HG03103 (cell line): ENCODE data around the gene LIX1.

ENCODE experiments used
- ATAC-seq: cut with Tn5 transposase; IDR thresholded peaks from one replicate; pipeline ENCODE4 v1.9.1; 2021; ENCODE audit warnings: low read depth; ENCODE audit not compliant: unreplicated experiment

LIX1 gene

DNA sequence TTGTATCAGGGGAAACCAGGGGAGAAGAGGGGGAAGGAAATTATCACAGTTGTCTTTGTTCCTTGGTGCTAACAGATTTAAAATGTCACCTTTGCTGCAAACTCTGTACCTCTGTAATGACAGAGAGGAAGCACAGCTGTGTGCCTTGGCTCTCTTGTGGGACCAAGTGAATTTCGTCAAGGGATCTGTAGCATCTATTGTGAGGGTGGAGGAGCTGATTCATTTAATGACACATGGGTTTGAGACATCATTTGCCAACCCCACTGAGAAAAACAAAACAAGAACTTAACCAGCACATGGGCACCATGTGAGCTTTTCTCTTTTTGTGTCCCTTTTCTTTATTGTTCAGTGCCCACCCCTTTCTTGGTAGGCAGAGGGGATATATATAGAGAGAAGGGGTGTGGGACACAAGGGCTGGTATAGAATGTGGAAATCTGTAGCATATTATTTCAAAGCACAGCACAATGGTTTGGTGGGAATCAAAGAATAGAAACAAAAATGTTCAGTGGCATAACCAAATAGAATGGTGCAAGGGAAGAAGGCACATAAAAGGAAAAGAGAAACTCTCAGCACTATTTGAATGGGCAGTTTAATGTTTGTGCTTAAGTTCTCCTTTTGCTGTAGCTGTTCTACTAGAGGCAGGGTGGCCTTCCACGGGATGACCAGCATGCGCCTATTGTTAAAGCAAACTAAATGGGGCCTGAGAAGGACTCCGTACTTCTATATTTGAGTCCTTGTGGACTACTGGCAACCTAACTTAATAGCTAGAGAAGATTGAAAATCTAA is 63.3 kb downstream of the LIX1 start:
- ATAC-seq = no peak

DNA sequence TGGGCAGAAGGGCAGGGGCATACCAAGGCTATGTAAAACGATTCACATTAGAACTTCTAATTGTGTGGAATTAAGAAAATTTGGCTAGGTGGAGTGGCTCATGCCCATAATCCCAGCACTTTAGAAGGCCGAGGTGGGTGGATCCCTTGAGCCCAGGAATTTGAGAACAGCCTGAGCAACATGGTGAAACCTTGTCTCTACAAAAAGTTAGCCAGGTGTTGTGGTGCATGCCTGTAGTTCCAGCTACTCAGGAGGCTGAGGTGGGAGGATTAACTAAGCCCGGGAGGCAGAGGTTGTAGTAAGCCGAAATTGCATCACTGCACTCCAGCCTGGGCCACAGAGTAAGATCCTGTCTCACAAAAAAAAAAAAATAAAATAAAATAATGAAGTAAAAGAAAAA is 65.2 kb downstream of the LIX1 start:
- ATAC-seq = no peak

DNA sequence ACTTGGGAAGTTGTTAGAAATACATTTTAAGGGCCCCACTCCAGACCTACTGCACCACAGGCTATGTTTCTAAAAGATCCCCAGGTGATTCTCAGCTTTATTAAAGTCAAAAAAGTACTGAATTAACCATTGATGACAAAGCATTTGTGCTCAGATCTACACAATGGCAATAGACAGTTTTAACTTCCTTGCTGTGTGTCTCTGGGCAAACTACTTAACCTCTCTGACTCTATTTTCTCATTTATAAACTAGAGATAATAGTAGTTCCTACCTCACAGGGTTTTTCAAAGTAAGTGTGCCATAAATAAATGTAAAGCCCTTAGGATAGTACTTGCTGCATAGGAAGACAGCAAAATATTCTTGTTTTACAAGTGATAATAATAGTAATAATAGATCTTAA is 66.3 kb downstream of the LIX1 start:
- ATAC-seq = no peak

DNA sequence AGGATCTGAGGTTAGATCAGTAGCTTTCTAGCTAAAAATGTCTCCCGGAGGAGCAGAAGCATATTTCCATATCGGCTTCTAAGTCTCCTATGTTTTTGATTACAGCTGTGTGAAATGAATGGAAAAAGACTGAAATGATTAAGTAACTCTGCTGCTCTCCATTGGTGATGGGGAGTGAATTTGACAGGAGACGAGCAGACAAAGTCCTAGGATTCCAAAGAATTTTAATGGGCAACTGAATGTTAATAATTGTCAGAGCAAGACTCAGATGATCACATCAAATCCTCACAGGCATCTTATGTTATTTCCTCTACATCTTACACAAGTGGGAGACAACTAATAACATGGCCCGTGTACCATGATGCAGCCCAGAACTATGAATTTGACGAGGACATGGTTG is 66.8 kb downstream of the LIX1 start:
- ATAC-seq = no peak

DNA sequence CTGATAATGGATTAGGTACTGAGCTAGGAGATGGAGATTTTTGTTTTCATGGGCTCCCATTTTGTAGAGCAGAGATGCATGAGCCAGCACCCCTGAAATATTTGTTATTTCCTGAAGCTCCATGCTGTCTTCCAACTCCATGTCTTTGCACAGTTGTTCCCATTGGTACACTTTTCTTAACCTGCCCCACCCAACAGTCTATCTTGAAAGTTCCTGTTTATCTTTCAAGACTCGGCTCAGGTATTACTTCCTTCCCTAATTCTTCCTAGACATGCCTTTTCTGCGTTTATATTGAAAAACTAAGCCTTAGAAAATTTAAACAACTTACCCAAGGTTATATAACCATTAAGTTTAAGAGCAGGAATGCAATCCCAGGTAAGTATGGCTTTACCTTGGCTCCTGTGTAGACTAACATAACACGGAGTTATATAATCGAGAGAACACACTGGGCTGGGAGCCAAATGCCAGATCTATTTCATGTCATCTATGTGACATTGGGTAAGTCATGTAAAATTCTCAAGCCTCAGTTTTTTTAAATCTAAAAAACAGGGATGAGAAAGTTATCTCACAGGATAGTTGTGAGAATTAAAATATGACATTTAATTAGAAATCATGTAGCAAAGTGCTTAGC is 67.4 kb downstream of the LIX1 start:
- ATAC-seq = no peak

DNA sequence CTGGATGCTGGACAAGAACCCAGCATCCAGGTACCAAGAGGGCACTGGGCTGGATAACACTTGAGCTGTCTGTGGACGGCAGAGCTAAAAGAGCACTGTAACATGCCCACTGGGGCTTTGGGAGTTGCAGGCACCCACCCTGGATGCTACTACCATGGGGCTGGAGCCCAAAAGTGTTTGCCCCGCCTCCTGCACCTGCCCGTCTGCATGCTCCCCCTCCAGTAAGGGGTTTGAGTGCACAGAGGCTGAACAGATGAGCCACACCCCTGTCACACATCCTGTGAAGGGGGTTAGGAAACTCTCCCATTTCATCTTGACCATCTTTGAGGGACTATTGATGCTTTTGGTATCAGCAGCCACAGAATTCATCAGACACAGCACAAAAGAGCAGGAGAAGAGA is 69.0 kb downstream of the LIX1 start:
- no peak for ATAC-seq

DNA sequence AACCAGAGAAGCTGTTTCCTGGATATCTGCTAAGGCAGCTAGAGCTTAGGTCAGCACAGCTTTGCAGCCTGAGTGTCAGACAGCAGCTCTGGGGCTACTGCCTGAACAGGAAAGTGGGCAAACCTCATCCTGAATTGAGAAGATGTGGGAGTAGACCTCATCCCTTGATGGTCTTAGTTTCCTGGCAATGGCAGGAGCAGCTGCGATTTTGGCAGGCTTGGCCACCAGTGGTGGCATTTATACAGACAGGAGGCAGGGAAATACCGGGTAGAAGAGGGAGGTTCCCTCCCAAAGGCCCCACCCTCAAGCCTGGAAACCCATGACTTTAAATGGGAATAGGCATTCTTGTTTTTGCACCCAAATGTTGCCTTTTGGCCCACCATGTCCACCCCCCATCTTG is 69.7 kb downstream of the LIX1 start:
- no peak for ATAC-seq

DNA sequence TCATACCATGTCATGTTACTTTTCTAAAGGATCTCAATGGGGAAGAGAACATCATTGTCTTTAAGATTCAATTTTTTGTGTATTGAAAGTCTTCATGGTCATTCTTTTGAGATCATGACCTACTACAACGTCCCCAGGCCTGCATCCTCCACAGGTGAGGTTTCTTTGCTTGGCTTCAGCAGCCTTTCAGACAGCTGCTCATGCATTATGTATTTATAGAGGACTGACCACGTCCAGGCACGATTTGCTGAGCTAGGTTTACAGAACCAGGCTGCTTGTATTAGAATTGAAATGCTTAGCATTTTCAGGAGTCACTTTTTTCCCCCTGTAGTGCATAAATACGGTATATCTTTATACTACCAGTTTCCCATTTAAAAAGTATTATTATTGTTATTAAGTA is 70.4 kb downstream of the LIX1 start:
- no peak for ATAC-seq

DNA sequence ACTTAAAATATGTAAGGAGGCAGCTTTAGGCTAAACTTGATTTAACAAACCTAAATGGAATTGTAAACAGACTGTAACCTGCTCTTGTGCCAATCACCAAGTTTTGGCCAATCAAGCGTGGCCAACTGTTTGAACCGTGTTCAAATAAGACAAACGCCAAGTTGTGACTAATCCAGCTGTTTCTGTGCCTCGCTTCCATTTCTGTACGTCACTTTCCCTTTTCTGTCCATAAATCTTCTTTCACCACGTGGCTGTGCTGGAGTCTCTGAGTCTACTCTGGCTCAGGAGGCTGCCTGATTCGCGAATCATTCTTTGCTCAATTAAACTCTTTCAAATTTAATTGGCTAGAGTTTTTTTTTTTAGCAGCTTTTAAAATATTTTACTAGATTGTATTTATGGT is 71.3 kb downstream of the LIX1 start:
- ATAC-seq = no peak

DNA sequence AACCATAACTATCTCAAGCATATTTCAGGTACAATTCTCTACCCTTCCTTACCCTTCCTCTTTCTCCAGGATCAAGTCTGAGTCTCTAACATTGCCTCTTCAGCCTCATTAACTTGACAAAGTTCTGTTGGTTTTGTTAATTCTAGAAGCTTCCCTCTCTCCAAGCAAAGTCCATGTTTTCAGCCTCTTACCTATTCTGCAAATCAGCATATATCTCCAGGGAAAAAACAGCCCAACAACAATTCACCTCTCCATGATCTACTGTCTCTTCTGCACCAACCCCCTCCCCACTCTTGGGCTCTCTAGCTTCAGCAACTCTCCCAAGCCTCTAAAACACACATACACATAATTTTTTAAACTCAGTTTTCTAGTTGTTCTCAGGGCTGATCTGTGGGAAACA is 72.2 kb downstream of the LIX1 start:
- no peak for ATAC-seq

DNA sequence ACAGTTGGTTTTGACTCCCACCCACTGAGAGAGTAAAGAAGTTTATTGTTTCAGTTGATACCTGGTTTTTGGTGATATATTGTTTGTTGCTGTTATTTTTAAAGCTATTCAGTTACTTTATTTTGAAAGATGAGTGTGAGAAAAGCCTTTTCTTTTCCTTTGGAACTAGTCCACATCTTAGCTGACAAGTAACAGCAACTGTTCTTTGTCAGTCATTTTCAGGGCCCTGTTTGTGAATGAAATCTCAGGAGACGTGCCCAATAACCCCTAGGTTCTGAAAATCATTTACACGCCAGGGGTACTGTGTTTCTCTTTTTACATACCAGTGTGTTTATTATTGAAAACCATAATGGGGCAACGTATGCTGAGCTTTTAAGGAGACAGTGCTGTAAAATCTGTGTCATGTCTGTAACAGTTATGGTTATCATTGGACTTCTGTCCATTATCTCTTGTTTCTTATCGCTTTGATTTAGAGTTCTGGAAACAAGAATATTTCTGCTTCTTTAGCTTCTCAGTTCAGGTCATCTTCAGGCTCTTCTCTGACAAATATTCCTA is 75.0 kb downstream of the LIX1 start:
- ATAC-seq = no peak

DNA sequence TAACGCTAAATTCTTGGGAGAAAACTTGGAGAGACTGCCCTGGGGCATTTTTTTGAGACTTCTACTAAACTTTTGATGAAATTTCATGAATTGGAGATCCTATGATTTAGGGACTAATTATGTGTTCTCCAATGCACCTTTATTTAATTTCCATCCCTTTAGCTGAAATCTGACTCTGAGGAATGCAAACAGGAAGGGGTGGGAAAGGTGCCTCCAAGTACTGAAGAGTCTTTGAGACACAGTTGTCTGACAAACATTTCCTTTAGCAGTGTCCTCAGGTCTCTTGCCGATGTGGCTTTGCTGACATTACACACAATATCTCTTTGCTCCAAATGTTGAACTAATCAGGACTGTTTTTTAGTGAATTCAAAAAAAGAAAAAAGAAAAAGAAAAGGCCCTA is 76.9 kb downstream of the LIX1 start:
- no peak for ATAC-seq

DNA sequence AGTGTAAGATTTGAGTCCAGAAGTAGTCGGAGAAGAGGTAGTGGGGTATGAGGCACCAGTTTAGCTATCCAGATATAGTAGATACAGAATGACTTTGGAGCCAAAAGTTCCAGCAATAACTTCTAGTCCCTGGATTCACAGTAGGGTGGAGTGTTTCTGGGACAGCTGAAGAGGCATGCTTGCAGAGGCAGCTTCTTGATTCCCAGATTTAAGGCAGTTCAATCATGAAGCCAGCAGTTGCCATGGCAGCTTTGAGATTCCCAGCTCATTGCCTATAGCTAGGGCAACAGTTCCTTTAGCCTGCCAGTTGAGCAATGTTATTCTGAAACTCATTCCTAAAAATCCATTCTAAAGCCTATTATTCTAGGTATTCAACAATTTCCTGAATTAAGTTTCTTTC is 79.2 kb downstream of the LIX1 start:
- ATAC-seq = no peak

DNA sequence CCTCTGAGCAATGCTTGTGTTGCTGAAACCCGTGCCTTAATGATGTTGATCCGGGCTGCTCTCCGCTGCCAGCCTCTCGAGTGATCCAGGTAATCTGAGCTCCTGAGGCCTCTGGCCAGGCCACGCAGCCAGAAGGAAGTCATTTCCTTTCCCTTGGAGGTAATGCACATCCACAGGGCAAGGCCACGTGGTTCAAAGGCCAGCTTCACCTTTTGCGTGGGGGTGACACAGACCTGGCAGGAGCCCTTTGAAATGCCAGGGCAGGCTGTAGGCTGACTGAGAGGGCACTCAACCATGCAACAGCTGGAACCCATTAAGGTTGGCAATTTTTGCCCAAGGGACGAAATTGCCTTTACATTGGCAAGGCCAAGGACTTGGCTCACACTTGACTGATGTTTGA is 80.4 kb downstream of the LIX1 start:
- no peak for ATAC-seq

DNA sequence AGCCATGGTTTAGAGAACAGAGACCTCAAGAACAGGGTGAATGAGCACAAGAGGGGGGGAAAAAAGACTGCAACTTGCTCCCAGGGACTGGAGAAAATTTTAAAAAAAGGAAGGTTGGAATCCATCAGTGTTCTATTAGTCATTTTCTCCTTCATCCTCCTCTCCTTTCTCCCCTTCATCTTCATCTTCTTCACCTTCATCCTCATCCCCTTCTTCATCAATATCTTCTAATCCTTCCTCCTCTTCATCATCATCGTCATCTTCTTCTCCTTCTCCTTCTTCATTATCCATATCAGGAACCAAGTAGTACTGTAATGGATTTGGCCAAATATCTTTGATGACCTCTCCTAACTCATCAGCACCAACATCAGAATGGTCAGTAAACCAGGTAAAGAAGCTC is 86.1 kb downstream of the LIX1 start:
- ATAC-seq = no peak

DNA sequence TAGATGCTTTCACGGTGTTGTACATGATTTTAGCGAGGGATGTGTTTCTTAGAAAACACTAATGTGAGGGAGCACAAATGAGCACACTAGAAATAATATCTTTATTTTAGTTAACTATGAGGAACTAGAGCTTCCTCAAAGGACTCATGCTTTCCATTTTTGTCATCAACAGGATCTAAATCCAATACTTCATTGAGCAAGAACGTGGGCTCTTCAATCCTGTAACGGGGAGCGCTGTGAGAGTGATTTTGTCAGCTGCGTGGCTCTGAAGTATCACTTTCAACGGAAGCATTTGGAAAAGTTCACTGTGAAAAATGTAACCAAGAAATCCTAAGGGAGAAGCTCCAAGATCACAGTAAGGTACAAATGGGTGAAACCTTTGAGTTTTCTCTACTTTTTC is 93.2 kb downstream of the LIX1 start:
- no peak for ATAC-seq

DNA sequence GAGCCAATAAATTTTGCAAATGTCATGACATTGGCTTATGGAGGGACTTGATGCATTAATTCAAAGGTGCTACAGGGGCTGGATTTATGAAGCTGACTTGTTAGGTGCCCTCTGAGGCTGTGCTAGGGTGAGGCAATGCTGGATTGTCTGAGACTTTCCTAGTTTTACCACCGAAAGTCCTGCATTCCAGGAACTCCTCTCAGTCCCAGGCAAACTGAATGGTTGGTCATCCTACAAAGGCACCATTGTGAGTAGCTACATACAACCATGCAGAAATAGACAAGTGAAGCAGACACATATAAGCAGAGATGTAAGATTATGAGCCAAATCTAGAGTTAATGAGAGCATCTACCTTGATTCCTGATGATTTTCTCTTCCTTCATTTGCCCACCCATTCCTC is 95.3 kb downstream of the LIX1 start:
- ATAC-seq = no peak

DNA sequence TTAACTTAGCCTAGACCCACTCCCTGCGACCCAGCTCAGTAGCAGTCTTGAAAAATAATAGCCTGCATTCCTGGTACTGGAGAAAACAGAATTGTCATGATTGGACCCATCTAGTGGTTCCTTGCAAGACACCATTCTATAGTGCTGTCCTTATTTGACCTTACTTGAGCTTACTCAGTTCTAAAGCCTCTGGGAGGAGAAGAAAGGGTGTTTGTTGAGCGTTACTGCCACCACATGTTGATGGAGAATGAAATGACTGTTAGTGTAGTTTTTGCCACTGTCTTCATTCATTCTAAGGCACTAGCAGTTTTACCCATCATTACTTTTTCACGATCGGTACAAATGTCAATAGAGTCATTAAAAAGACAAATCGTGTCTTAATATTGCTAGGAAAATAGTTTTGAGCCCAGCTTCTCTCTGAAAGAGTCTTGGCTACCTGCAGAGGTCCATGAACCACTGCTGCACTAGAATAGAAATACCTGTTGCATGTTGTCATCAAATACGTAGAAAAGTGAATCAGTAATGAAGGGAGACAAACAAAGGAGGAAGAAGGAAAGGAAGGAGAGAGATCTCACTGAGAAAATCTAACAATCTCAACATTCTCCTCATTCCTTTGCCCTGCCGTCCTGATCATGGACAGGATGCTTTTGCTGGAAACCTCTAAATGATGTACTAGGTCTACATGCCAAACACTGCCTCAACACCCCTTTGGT is 96.0 kb downstream of the LIX1 start:
- ATAC-seq = no peak

DNA sequence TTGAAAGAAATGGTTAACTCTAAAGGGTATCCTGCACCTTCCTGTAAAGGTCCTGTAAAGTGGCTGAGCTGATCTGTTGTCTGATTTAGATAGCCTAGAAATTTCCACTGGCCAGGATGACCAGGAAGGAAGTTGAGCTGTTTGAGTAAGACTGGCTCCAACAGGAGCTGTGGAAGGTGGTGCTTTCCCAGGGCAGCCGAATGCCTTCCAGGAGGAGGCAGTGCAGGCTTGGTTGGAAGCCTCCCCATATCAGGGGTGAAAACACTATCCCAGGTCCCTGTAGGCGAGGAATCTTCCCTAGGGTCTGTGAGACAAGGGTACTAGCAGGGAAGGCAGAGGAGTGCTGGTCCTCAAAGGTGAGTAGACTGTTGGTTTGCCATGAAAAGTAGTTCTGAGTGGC is 98.4 kb downstream of the LIX1 start:
- ATAC-seq = no peak

DNA sequence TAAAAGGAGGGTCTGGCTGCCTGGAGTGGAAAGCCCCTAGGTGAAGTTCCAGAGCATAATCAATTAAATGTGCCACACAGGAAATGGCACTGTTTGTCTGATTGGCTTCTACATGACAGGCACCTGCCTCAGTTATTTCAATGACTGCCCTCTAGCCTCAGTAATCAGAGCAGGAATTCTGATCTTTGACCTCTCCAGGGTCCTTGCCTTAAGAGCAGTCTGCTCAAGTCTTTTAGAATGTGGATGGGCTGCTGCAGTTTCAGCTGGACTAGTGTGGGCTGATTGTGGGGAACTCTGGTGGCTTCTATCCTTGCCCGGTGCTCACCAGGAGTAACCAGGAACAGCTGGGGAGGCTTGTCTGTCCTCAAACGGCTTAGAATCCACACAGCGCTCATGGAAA is 98.9 kb downstream of the LIX1 start:
- no peak for ATAC-seq

DNA sequence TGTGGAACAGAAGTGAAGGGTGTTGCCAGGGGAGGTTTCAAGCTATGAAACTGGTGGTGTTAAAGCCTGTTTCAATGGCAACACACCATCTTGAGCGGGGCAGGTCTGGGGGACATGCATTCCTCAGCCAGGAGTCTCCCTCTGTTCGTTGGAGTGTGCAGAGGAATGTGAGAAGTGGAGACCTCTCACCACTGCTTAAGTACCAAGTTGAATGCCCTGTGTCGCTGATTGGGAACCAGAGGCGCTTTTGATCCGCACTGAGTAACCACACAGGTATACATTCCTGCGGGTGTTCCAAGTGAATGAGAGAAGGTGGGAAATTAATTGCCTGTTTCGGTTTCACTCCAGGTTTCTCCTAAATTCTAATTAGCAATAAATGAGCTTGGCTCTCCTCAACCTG is 99.4 kb downstream of the LIX1 start:
- ATAC-seq = no peak
